AG10803 (cell line): ENCODE measurements around the gene NCKAP5.

Experiments
- DNase-seq: peaks from one replicate; pipeline ENCODE4 v3.0.0; 2010; ENCODE audit warnings: low read depth
- H3K4me3 ChIP-seq: 2 replicates; pipeline ENCODE4 v1.5.1; 2011; ENCODE audit warnings: mild to moderate bottlenecking, low read length, control low read depth
- TF ChIP-seq, protein P1 (sequence below): conservative IDR thresholded peaks from 2 replicates; pipeline ENCODE4 v1.5.1; 2011; ENCODE audit warnings: mild to moderate bottlenecking, low read length, control low read depth, inconsistent platforms

The NCKAP5 gene

DNA sequence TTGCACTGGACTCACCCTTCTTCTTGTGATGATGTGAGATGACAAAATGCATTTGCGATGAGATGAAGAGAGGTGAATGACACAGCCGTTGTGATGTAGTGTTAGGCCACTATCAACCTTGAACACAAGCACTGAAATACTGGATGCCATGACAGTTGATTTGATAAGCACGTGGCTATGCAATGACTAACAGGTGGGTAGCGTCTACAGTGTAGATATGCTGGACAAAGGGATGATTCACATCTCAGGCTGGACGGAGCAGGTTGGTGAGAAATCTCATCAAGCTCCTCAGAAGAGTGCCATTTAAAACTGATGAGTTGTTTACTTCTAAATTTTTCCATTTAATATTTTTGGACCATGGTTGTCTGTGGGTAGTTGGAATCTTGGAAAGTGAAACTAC is 522.5 kb downstream of the NCKAP5 start:
- no peak overlapping the region for H3K4me3 ChIP-seq
- TF ChIP-seq, protein P1, sequence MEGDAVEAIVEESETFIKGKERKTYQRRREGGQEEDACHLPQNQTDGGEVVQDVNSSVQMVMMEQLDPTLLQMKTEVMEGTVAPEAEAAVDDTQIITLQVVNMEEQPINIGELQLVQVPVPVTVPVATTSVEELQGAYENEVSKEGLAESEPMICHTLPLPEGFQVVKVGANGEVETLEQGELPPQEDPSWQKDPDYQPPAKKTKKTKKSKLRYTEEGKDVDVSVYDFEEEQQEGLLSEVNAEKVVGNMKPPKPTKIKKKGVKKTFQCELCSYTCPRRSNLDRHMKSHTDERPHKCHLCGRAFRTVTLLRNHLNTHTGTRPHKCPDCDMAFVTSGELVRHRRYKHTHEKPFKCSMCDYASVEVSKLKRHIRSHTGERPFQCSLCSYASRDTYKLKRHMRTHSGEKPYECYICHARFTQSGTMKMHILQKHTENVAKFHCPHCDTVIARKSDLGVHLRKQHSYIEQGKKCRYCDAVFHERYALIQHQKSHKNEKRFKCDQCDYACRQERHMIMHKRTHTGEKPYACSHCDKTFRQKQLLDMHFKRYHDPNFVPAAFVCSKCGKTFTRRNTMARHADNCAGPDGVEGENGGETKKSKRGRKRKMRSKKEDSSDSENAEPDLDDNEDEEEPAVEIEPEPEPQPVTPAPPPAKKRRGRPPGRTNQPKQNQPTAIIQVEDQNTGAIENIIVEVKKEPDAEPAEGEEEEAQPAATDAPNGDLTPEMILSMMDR = no peak
- no peak for DNase-seq

DNA sequence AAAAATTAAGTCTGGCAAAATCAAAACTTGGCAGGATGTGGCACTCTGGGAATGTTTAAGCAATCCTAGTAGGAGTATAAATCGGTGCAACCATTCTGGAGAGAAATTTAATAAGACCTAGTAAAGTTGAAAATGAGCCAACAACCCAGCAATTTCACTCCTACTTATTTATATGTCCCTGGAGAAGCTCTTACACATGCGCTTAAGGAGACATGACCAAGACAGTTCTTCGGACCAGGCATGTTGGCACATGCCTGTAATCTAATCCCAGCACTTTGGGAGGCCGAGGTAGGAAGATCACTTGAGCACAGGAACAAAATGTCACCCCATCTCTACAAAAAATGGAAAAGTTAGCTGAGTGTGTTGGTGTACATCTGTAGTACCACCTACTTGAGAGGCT is 523.7 kb downstream of the NCKAP5 start:
- DNase-seq = no peak
- TF ChIP-seq, protein P1 = no peak
- no peak overlapping the region for H3K4me3 ChIP-seq

DNA sequence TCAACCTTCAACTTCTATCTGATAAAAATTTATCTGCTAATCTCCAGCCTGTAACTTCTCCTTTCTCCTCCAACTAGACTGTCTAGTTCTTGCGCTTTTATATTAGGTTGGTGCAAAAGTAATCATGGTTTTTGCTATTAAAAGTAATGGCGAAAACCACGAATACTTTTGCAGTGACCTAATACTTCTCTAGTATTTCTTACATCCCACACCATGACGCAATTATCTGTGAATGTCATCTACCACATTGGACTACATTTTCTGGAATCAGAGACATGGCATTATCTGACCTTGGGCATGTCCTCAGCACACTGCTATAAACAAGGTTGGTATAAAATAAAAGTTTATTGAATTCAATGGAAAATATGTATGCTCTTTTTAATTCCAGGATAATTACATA is 528.1 kb downstream of the NCKAP5 start:
- H3K4me3 ChIP-seq = no peak overlapping the region
- DNase-seq = no peak
- TF ChIP-seq, protein P1 = no peak

DNA sequence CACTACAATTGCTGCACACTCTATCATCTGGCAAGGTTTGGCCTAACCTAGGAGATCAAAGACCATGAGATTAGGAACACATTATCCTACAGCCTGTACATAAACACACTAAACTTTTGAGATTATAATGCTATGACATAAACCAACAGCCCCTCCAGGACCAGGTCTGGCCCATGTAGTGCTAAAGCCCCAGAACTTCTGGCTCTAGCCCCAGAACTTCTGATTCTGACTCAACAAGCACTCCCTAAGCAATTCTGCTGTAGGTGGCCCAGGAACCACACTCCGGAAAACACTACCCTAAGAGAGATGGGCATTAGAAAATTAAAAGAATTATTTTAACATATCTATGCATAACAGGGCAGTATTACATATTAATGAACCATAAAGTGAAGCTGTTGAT is 528.7 kb downstream of the NCKAP5 start:
- TF ChIP-seq, protein P1 = no peak
- H3K4me3 ChIP-seq = no peak overlapping the region
- DNase-seq = no peak

DNA sequence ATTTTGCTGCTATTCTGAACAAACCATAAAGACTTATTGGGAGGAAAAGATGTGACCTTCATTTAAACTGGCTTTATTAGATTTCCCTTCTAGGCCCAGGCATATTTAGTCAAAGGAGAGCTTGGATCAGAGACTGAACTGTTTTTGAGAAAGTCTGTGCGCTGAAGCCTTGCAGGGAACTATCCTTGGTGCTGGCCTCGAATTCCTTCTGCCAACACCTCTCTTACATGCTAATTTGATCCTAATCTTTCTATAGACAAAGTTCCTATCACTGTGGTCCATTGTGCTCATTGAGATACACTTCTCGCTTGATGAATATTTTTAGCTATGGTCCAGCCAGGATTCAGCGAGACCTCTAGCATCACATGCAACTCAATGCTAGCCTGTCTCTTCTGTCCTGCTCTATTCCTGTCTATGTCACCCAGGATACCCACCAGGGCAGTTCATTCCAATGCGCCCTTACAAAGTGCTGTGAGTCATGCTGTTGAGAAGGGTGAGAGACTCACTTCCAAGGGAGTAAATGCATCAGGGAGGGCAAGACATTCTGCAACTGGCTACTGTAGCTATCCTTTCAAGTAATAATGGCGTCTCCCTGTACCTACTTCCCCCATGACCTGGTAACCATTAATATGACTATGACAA is 541.6 kb downstream of the NCKAP5 start:
- H3K4me3 ChIP-seq = no peak overlapping the region
- TF ChIP-seq, protein P1 = no peak
- DNase-seq = no peak

DNA sequence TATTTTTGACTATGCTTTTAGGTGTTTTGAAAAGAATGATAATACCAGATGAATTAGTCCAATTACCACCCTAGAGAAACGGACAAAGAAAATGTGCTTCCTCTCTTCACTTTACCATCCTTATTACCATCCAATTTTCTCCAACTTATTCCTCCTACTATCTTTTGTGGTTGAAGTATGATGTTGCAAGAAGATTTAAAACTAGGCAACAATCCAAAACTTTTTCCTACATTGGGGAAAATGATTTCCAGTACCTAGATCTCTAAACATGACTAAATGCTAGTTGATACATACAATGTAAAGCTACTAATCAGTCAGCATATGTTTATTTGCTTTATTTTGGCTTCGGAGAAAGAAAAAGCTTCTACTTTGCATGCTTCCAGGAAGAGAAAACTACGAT is 543.3 kb downstream of the NCKAP5 start:
- no peak overlapping the region for H3K4me3 ChIP-seq
- DNase-seq = no peak
- TF ChIP-seq, protein P1 = no peak

DNA sequence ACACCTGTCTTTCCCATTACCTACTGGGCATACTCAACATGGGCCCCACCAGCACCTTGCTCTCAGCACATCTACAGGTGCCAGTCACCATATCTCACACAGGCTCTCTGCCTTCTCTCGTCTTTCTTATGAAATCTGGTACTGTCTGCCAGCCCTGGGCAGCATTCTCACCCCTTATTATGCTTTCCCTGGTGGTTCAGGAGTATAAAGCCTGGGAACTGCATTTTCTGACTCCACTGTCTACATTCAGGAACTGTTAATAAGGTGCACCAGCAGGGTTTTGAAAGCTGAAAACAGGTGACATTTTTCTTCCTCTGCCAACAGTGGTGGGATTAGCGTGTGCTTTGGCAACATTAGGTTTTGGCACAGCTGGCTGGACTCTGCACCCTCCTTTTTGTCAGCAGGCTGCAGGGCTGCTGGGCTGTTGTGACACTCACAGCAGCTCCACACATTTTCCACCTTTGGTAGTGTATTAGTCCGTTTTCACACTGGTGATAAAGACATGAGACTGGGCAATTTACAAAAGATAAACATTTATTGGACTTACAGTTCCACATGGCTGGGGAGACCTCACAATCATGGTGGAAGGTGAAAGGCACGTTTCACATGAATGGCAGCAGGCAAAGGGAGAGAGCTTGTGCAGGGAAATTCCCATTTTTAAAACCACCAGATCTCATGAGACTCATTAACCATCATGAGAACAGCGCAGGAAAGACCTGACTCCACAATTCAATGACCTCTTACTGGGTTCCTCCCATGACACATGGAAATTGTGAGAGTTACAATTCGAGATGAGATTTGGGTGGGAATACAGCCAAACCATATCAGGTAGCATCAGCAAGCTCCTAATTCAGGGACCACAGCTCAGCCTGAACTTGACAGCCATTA is 555.2 kb downstream of the NCKAP5 start:
- H3K4me3 ChIP-seq = no peak overlapping the region
- TF ChIP-seq, protein P1 = no peak
- no peak for DNase-seq
